GM19395 (cell line): Measurements from ENCODE around the gene KMT2A.
"Not testable (repeated sequence)": the region's sequence is repeated elsewhere in the genome, so short reads cannot be mapped to it uniquely, and the experiment has no call there.

Source experiments
- ATAC-seq: cut with Tn5 transposase; IDR thresholded peaks from one replicate; pipeline ENCODE4 v1.9.1; 2021; ENCODE audit warnings: mild to moderate bottlenecking, moderate library complexity; ENCODE audit not compliant: unreplicated experiment

The KMT2A gene

GRCh38 chr11:118481238-118481637 is 44.9 kb downstream of the KMT2A start:
- ATAC-seq = not testable (repeated sequence)

- ATAC-seq = no peak
These were observed 48.1 kb downstream of the KMT2A start for GRCh38 chr11:118484405-118484804.

GRCh38 chr11:118485273-118485672 is 49.0 kb downstream of the KMT2A start:
- ATAC-seq = no peak

GRCh38 chr11:118488480-118489109 is 52.3 kb downstream of the KMT2A start:
- ATAC-seq = no peak

- no peak for ATAC-seq
These were observed 54.7 kb downstream of the KMT2A start for GRCh38 chr11:118491041-118491440.

GRCh38 chr11:118497831-118498230 is 61.5 kb downstream of the KMT2A start:
- ATAC-seq = no peak

- no peak for ATAC-seq
These were observed 66.9 kb downstream of the KMT2A start for GRCh38 chr11:118503216-118503615.

- no peak for ATAC-seq
These were observed 75.3 kb downstream of the KMT2A start for GRCh38 chr11:118511601-118512000.

GRCh38 chr11:118514103-118514502 is 77.8 kb downstream of the KMT2A start:
- no peak for ATAC-seq

- no peak for ATAC-seq
These were observed 83.3 kb downstream of the KMT2A start for GRCh38 chr11:118519549-118519948.

- no peak for ATAC-seq
These were observed 85.6 kb downstream of the KMT2A start for GRCh38 chr11:118521892-118522311.

GRCh38 chr11:118522571-118523072 is 86.3 kb downstream of the KMT2A start:
- no peak for ATAC-seq

GRCh38 chr11:118524356-118524755 is 88.1 kb downstream of the KMT2A start:
- ATAC-seq = no peak

GRCh38 chr11:118524757-118525470 is 88.6 kb downstream of the KMT2A start:
- no peak for ATAC-seq

GRCh38 chr11:118526688-118527087 is 90.4 kb downstream of the KMT2A start:
- ATAC-seq = no peak

- ATAC-seq = no peak
These were observed 90.8 kb downstream of the KMT2A start, which contains the start of gene TTC36 for GRCh38 chr11:118527109-118527508. TTC36 (plus strand) TSS chr11:118527474; CDS start chr11:118527495, 21 bp downstream.

- ATAC-seq = no peak
These were observed 92.2 kb downstream of the KMT2A start for GRCh38 chr11:118528511-118528910.

GRCh38 chr11:118529584-118530175 is 93.4 kb downstream of the KMT2A start:
- ATAC-seq = no peak

- no peak for ATAC-seq
These were observed 93.9 kb downstream of the KMT2A start for GRCh38 chr11:118530180-118530682.

- ATAC-seq = peak; percentile 67
These were observed 94.6 kb downstream of the KMT2A start, which contains the start of gene TMEM25 for GRCh38 chr11:118530683-118531596. TMEM25 (plus strand) TSS chr11:118531192; CDS start chr11:118531802, 610 bp downstream.
